HuH-7 (cell line): ENCODE results near the gene PGF.

Experiments used
- DNase-seq: peaks from one replicate; pipeline ENCODE4 v3.0.0; 2011; ENCODE audit warnings: low spot score

Gene PGF

GRCh38 chr14:74956280-74957072 lies 1.1 kb upstream of the PGF start:
- DNase-seq: no peak

DNA sequence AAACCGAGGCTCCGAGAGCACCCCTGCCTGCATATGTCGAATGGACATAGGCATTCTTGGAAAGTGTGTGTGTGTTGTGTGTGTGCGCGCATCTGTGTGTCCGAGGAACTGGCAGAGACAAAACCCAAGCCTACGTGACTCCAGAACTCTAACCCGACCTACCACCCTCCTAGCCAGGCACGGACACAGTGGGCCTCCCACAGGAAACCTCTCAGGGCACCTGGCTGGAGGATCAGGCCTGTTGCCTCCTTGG lies 556 bp upstream of the PGF start:
- DNase-seq: no peak

- DNase-seq: no peak
These were observed 509 bp downstream of the PGF start for GRCh38 chr14:74954947-74955228.

- peak; percentile 69 for DNase-seq
These were observed 1.0 kb downstream of the PGF start for GRCh38 chr14:74954232-74954946.

GRCh38 chr14:74953686-74954085 lies 1.7 kb downstream of the PGF start:
- DNase-seq: no peak

DNA sequence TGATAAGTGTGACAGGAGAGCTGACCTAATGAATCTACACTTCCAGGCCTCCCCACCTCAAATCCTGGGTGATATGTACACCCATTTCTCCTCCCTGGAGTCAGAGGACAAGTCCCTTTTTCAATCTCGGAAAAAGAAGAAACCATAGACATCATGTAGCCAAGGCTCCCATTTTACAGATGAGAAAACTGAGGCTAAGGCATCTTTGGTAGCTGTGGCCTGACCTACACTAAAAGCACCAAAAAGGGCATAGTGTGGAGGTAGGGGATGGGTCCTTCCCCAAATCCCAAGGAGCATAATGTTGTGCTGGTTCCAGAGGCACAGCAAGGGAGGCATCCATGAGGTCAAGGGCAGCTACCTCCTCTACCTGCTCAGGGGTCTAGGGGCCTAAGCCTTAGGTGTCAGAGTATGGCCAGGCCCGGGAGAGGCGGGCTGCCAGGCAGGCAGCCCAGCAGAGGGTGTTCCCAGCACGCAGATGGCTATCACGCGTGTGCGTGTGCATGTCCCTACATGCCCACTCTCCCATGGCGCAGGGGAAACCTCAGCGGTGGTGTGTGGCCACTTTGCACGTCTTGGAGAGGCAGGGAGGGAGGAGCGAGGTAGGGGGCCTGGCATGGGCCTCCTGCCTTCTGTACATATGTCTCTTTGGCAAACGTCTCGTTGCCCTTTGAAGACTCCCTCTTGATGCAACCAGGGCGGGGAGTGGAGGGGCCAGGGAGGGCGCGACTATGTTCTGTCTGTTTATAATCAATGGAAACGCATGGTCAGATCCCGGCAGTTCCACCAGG lies 2.5 kb downstream of the PGF start:
- DNase-seq: no peak

GRCh38 chr14:74952180-74952665 lies 3.2 kb downstream of the PGF start:
- no peak for DNase-seq

- DNase-seq: no peak
These were observed 3.8 kb downstream of the PGF start for GRCh38 chr14:74951443-74952179.

DNA sequence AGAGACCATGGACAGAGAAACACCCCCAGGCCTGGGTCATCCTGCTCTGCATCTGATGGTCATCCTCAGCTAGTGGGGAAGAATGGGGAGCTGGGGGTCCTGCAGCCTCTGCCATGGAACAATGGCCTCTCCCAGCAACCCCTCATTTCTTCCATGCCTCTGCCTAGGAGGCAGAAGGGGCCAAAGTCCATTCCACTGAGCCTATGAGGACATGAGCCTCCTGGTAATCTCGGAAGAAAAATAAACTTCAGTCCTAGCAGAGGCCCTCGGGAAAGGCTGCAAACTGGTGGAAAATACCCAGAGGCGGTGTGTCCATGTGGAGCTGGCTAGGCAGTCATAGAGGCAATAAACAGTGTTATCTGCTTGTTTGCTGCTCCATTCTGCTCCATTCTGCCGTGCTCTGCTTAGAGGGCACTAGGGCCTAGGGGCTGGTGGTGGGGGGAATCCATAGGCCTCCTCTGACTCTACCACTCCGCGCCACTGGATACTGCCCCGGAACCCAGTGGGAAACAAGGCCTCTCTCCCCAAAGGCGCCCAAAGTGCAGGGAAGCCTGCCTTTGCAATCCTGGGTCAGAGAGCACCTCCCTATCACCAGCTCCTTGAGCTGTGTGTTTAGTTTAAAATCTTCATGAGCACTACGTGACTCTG lies 4.5 kb downstream of the PGF start:
- peak; percentile 84 for DNase-seq

DNA sequence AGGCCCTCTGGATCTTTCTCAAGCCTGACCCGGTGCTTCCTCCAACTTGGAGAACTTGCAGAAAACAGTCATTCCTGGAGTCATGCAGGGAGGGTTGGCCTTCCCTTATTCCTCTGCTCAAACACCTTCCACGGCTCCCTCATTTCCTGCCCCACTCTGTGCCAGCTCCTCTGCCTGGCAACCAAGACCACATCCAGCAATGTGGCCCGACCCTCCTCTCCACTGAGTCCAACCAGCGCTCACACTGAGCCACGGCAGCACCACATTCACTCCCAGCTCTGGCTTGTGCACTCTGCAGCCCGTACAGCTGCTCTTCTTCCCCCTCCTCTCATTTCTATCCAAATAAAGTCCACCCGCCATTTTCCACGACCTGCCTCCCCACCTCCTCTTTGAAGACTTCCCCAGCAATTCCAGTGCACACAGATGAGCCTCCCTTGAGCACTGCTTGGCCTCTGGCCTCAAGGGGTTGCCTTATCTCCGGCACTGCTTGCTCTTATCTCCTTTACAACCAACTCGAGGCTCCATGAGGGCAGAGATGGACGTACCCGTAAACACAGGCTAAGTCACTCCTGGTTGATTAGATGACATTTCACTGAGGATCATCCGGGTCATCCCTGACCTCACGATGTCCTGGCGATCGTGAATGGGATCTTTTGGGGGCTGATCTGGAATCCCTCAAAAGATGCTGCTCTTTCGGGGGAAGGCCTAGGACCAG lies 5.4 kb downstream of the PGF start:
- no peak for DNase-seq

GRCh38 chr14:74949191-74949601 lies 6.2 kb downstream of the PGF start:
- DNase-seq: no peak

DNA sequence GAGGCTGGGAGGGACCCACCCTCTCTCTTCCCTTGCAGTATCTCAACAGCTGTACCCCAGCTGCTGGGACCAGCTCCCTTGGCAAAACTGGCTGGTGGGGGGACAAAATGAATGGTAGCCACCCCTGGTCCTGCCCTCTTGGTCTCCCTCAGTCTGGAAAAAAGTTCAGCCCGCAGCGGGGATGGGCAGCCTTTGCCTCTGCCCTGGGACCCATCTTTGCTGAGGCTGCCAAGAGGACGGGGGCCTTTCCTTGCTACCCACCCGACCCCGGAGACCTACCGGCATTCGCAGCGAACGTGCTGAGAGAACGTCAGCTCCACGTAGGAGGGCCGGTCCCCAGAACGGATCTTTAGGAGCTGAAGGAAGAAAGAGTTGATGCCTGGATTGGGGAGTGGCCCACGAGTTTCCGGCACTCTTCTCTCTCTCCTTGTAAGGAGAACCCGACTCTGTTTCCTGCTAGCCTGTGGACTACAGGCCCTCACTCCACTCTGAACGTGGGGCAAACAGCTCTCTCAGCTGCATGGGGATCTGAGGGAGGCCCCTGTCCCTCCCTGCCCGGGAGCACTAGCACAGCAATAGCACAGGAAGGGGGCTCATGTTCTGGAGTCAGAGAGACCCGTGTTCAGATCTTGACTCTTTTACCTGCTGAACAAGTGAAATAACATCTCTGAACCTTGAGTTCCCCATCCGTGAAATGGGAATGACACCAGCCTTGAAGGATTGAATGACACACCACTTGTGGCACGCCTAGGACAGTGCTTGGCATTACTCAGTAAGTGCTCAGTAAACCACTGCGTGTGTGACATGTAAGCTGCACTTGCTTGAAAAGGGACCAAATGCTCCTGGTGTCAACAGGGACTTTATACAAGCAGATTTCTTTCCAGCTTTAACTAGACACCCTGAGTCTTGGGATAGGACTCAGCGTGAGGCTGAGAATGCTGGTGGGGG lies 6.9 kb downstream of the PGF start:
- no peak for DNase-seq

DNA sequence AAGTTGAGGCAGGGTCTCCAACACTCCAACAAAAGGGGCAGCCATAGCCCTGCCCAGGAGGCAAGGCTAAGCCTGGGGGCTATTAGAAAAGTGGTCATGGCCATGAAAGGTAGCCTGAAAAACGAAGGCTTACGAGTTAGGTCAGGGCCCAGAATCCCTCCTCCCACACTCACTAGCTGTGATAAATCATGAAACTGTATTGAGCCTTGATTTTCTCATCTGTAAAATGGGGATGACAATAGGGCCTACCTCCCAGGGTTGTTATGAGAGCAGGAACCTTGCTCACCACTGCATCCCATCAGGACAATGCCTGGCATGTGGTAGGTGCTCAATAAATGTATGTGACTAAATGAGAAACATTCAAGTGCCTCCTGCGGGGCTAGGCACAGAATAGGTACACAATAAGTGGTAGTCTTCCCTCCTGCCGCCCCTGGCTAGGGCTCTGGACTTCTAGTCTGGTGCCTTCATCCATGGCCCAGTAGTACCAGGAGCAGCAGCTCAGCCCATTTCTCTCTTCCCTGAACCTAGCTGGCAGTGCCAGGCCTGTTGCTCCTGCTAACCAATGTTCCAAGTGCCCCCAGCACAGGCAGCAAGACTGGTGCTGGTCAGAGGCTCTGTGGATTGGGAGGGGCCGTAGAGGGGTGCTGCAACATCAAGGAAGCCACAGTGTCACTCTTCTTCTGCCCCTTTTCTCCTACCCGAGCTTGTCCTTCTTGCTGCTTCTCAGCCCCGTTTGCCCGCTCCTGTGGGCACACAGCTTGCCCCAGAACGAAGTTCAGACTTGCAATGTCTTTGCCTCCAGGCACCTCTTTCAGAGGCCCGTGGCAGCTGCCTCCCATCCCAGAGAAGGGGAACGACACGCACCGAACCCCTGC lies 7.8 kb downstream of the PGF start:
- DNase-seq: no peak

- DNase-seq: no peak
These were observed 8.6 kb downstream of the PGF start for GRCh38 chr14:74946659-74947281.

DNA sequence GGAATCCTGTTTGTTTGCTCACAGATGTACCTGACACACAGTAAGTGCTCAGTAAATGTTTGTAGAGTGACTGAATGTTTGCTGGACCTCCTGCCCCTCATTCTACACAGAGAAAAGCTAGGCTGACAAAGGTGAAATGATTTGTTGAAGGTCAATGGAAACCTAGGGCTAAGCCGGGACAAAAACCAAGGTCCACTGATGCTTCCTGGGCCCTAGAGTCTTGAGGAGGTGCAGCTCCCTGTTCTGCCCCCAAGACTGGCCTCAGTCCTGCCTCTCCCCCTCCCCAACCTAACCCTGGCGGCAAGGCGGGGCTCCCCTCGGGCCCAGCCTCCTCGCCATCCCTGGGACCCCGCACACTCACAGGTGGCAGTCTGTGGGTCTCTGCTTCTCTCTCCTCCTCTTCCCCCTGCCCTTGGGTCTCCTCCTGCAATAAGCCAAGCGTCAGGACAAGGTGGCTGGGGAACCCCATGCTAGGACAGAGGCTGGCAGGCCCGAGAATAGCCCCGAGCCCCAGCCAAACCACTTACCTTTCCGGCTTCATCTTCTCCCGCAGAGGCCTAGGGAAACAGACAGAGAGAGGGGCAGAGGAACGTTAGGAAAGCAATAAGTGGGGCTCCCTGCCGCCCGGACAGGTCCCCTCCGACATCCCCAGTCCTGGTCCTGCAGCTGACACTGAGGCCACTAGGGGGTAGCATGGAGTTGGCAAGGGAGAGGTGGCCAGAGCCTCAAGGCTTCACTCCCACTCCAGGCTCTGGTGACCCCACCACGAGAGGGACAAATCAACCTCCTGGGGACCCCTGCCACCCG lies 9.3 kb downstream of the PGF start:
- peak; percentile 88 for DNase-seq

- peak; percentile 68 for DNase-seq
These were observed 10.0 kb downstream of the PGF start for GRCh38 chr14:74945261-74945851.

DNA sequence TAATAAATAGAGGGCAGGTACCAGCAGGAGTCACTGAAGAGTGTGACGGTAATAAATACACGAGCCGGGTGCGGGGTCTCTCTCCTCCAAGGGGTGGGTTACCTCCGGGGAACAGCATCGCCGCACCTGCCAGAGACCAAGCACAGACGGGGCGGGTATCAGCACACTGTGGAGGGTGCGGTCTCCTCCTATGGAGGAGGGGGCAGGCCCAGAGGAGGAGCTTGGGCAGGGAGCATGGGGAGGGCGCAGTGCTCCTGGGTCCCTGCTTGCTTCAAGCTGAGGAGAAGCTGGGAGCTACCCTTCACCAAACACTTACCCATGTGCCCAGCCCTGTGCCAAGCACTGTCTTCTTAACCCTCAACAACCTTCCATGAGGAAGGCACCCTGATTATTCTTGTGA lies 12.8 kb downstream of the PGF start:
- DNase-seq: no peak
